22Rv1 (cell line): ENCODE data around the gene VIP.

Experiments
- ZFX ChIP-seq: fragments of 450-650 bp; IDR thresholded peaks from 2 replicates; pipeline ENCODE4 v1.6.1; 2017; ENCODE audit warnings: antibody characterized with exemption, borderline replicate concordance
- TF ChIP-seq, protein P1 (sequence below): fragments of 450-650 bp; IDR thresholded peaks from 2 replicates; pipeline ENCODE4 v1.5.1; 2017; ENCODE audit warnings: mild to moderate bottlenecking

DNA sequence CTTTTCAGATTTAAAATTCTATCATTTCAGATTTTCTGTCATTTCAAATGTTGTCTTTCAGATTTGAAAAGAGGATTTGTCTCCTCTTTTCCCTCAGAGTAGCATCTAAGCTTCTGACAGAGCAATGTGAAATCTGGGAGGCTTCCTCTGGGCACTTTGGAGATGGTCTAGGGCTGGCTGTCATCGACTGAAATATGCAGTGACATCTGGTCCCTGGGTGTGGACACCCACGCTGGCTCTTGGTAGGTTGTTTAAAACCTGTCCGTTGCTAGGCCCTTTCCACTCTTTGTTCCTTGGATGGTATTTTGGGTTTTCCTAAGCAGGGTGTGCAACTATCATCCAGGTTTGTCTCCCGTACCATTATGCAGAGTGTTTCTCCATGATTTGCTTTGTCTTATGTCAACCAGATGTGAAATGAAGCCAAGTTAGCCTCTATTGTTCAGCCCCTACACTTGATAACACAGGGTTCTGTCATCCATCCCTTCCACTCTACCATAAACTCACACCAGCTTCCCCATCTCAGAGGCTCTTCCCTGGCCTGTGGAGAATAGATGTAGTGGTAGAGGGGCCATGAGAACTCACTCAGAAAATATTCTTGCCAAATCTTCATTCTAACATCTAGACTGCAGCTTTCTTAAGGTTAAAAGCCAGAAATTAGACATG, 5.0 kb upstream of the VIP start:
- TF ChIP-seq, protein P1, sequence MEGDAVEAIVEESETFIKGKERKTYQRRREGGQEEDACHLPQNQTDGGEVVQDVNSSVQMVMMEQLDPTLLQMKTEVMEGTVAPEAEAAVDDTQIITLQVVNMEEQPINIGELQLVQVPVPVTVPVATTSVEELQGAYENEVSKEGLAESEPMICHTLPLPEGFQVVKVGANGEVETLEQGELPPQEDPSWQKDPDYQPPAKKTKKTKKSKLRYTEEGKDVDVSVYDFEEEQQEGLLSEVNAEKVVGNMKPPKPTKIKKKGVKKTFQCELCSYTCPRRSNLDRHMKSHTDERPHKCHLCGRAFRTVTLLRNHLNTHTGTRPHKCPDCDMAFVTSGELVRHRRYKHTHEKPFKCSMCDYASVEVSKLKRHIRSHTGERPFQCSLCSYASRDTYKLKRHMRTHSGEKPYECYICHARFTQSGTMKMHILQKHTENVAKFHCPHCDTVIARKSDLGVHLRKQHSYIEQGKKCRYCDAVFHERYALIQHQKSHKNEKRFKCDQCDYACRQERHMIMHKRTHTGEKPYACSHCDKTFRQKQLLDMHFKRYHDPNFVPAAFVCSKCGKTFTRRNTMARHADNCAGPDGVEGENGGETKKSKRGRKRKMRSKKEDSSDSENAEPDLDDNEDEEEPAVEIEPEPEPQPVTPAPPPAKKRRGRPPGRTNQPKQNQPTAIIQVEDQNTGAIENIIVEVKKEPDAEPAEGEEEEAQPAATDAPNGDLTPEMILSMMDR = no peak
- no peak for TF ChIP-seq ZFX
